ENCODE results near the gene PDE8A.
A peak's percentile ranks its signal among the peaks of the same experiment; 100 is the strongest.
"Not testable (repeated sequence)": the region's sequence is repeated elsewhere in the genome, so short reads cannot be mapped to it uniquely, and the experiment has no call there.

The PDE8A gene

GRCh38 chr15:85157344-85157743 is 175.7 kb downstream of the PDE8A start:
- no peak overlapping the region for H3K4me3 Mint-ChIP-seq
- DNase-seq = no peak
- H3K36me3 Mint-ChIP-seq (ENCODE audit: low read depth) = no peaks in the 10 kb centered on the region
- peaks cover 13% of the 10 kb centered on the region for H3K4me1 Mint-ChIP-seq (ENCODE audit: low read depth)
- H3K27ac Mint-ChIP-seq = no peak overlapping the region
- peaks cover 8% of the 10 kb centered on the region for H3K9me3 Mint-ChIP-seq
- peaks cover 5% of the 10 kb centered on the region for H3K27me3 Mint-ChIP-seq

GRCh38 chr15:85162237-85162636 is 180.6 kb downstream of the PDE8A start:
- Mint-ChIP-seq H3K27me3 (peaks cover 2% of the 10 kb centered on the region), H3K27ac (no peak overlapping the region), H3K4me3 (no peak overlapping the region), H3K4me1 (ENCODE audit: low read depth) (no peaks in the 10 kb centered on the region), H3K36me3 (ENCODE audit: low read depth) (no peaks in the 10 kb centered on the region), H3K9me3 (peaks cover 5% of the 10 kb centered on the region)
- DNase-seq = no peak

- Mint-ChIP-seq H3K4me1 (ENCODE audit: low read depth) (peaks cover 4% of the 10 kb centered on the region), H3K27me3 (peaks cover 18% of the 10 kb centered on the region), H3K36me3 (ENCODE audit: low read depth) (no peaks in the 10 kb centered on the region), H3K4me3 (no peak overlapping the region), H3K9me3 (peaks cover 5% of the 10 kb centered on the region), H3K27ac (no peak overlapping the region)
- no peak for DNase-seq
Measured at GRCh38 chr15:85164841-85165466, 183.3 kb downstream of the PDE8A start.

- H3K4me3 Mint-ChIP-seq = no peak overlapping the region
- no peak for DNase-seq
- H3K4me1 Mint-ChIP-seq (ENCODE audit: low read depth) = peaks cover 4% of the 10 kb centered on the region
- H3K9me3 Mint-ChIP-seq = peaks cover 1% of the 10 kb centered on the region
- H3K27me3 Mint-ChIP-seq = peaks cover 36% of the 10 kb centered on the region
- H3K36me3 Mint-ChIP-seq (ENCODE audit: low read depth) = no peaks in the 10 kb centered on the region
- no peak overlapping the region for H3K27ac Mint-ChIP-seq
Measured at GRCh38 chr15:85167568-85167967, 185.9 kb downstream of the PDE8A start.

GRCh38 chr15:85168642-85169173 is 187.1 kb downstream of the PDE8A start:
- DNase-seq = peak; percentile 46
- H3K4me3 Mint-ChIP-seq = peak overlapping the region; percentile 30
- H3K27me3 Mint-ChIP-seq = peaks cover 46% of the 10 kb centered on the region
- peaks cover 5% of the 10 kb centered on the region for H3K9me3 Mint-ChIP-seq
- no peaks in the 10 kb centered on the region for H3K36me3 Mint-ChIP-seq (ENCODE audit: low read depth)
- H3K27ac Mint-ChIP-seq = no peak overlapping the region
- peaks cover 4% of the 10 kb centered on the region for H3K4me1 Mint-ChIP-seq (ENCODE audit: low read depth)

- Mint-ChIP-seq H3K4me3 (no peak overlapping the region), H3K9me3 (peaks cover 5% of the 10 kb centered on the region), H3K36me3 (ENCODE audit: low read depth) (no peaks in the 10 kb centered on the region), H3K27ac (no peak overlapping the region), H3K27me3 (peaks cover 53% of the 10 kb centered on the region), H3K4me1 (ENCODE audit: low read depth) (peaks cover 9% of the 10 kb centered on the region)
- DNase-seq = no peak
Measured at GRCh38 chr15:85171736-85172135, 190.1 kb downstream of the PDE8A start.

GRCh38 chr15:85172846-85173490 is 191.3 kb downstream of the PDE8A start:
- H3K27ac Mint-ChIP-seq = no peak overlapping the region
- no peak overlapping the region for H3K4me3 Mint-ChIP-seq
- no peaks in the 10 kb centered on the region for H3K36me3 Mint-ChIP-seq (ENCODE audit: low read depth)
- peaks cover 9% of the 10 kb centered on the region for H3K4me1 Mint-ChIP-seq (ENCODE audit: low read depth)
- peaks cover 48% of the 10 kb centered on the region for H3K27me3 Mint-ChIP-seq
- peaks cover 5% of the 10 kb centered on the region for H3K9me3 Mint-ChIP-seq
- DNase-seq = no peak

- H3K9me3 Mint-ChIP-seq; H3K36me3 Mint-ChIP-seq (ENCODE audit: low read depth); H3K4me3 Mint-ChIP-seq; H3K4me1 Mint-ChIP-seq (ENCODE audit: low read depth); DNase-seq; H3K27ac Mint-ChIP-seq: not testable (repeated sequence)
- H3K27me3 Mint-ChIP-seq = peaks cover 43% of the 10 kb centered on the region
Measured at GRCh38 chr15:85173630-85174029, 192.0 kb downstream of the PDE8A start.

- no peaks in the 10 kb centered on the region for H3K36me3 Mint-ChIP-seq (ENCODE audit: low read depth)
- H3K27ac Mint-ChIP-seq = no peak overlapping the region
- H3K4me1 Mint-ChIP-seq (ENCODE audit: low read depth) = peaks cover 5% of the 10 kb centered on the region
- no peak for DNase-seq
- H3K9me3 Mint-ChIP-seq = peaks cover 5% of the 10 kb centered on the region
- no peak overlapping the region for H3K4me3 Mint-ChIP-seq
- peaks cover 38% of the 10 kb centered on the region for H3K27me3 Mint-ChIP-seq
Measured at GRCh38 chr15:85174521-85174920, 192.9 kb downstream of the PDE8A start.

- not testable (repeated sequence) for H3K4me3 Mint-ChIP-seq, DNase-seq
Measured at GRCh38 chr15:85177042-85177515, 195.4 kb downstream of the PDE8A start.

GRCh38 chr15:85178308-85178707 is 196.7 kb downstream of the PDE8A start:
- H3K9me3 Mint-ChIP-seq = no peaks in the 10 kb centered on the region
- H3K36me3 Mint-ChIP-seq (ENCODE audit: low read depth) = no peaks in the 10 kb centered on the region
- peaks cover 18% of the 10 kb centered on the region for H3K27me3 Mint-ChIP-seq
- no peak overlapping the region for H3K4me3 Mint-ChIP-seq
- peaks cover 5% of the 10 kb centered on the region for H3K4me1 Mint-ChIP-seq (ENCODE audit: low read depth)
- DNase-seq = no peak
- H3K27ac Mint-ChIP-seq = no peak overlapping the region

More at GRCh38 chr15:85177042-85177515, 195.4 kb downstream of the PDE8A start:
- not testable (repeated sequence) for H3K36me3 Mint-ChIP-seq (ENCODE audit: low read depth); H3K27ac Mint-ChIP-seq; H3K9me3 Mint-ChIP-seq; H3K4me1 Mint-ChIP-seq (ENCODE audit: low read depth)
- H3K27me3 Mint-ChIP-seq = peaks cover 25% of the 10 kb centered on the region

- no peak overlapping the region for H3K27ac Mint-ChIP-seq
- H3K4me1 Mint-ChIP-seq (ENCODE audit: low read depth) = no peaks in the 10 kb centered on the region
- H3K4me3 Mint-ChIP-seq = no peak overlapping the region
- no peaks in the 10 kb centered on the region for H3K9me3 Mint-ChIP-seq
- H3K36me3 Mint-ChIP-seq (ENCODE audit: low read depth) = no peaks in the 10 kb centered on the region
- no peak for DNase-seq
- peaks cover 6% of the 10 kb centered on the region for H3K27me3 Mint-ChIP-seq
Measured at GRCh38 chr15:85179700-85180099, 198.0 kb downstream of the PDE8A start.

GRCh38 chr15:85185350-85185749 is 203.7 kb downstream of the PDE8A start:
- not testable (repeated sequence) for DNase-seq; H3K4me3 Mint-ChIP-seq; H3K27me3 Mint-ChIP-seq; H3K9me3 Mint-ChIP-seq; H3K27ac Mint-ChIP-seq; H3K36me3 Mint-ChIP-seq (ENCODE audit: low read depth); H3K4me1 Mint-ChIP-seq (ENCODE audit: low read depth)

- H3K36me3 Mint-ChIP-seq (ENCODE audit: low read depth); H3K4me3 Mint-ChIP-seq; DNase-seq; H3K27ac Mint-ChIP-seq; H3K4me1 Mint-ChIP-seq (ENCODE audit: low read depth); H3K27me3 Mint-ChIP-seq; H3K9me3 Mint-ChIP-seq: not testable (repeated sequence)
Measured at GRCh38 chr15:85188171-85188577, 206.5 kb downstream of the PDE8A start.
